WERI-Rb-1 (cell line): Measurements from ENCODE around the gene ARHGEF10L.
"Not testable (repeated sequence)": the region's sequence is repeated elsewhere in the genome, so short reads cannot be mapped to it uniquely, and the experiment has no call there.

ENCODE experiments used
- DNase-seq: peaks from one replicate; pipeline ENCODE4 v3.0.0-alpha.2; 2020
- H3K27ac ChIP-seq: fragments of 250-450 bp; sonication (Bioruptor Pico); 2 replicates; pipeline ENCODE4 v1.5.1; 2020; ENCODE audit warnings: mild to moderate bottlenecking, moderate library complexity
- H3K27me3 ChIP-seq: fragments of 250-450 bp; sonication (Bioruptor Pico); 2 replicates; pipeline ENCODE4 v1.5.1; 2021; ENCODE audit warnings: mild to moderate bottlenecking, low read depth, moderate library complexity; ENCODE audit not compliant: insufficient read depth, severe bottlenecking
- H3K36me3 ChIP-seq: fragments of 250-450 bp; sonication (Bioruptor Pico); 2 replicates; pipeline ENCODE4 v1.5.1; 2020; ENCODE audit warnings: mild to moderate bottlenecking, moderate library complexity
- H3K4me3 ChIP-seq: 2 replicates; pipeline ENCODE4 v1.5.1; 2011; ENCODE audit warnings: low read depth, mild to moderate bottlenecking, control low read depth, low read length
- H3K9me3 ChIP-seq: fragments of 250-450 bp; sonication (Bioruptor Pico); 2 replicates; pipeline ENCODE4 v1.5.1; 2021; ENCODE audit warnings: mild to moderate bottlenecking, moderate library complexity; ENCODE audit not compliant: severe bottlenecking
- TF ChIP-seq, protein P1 (sequence below): IDR thresholded peaks from 2 replicates; pipeline ENCODE4 v1.5.1; 2011; ENCODE audit warnings: low read depth, mild to moderate bottlenecking, control low read depth, inconsistent platforms, low read length

The ARHGEF10L gene

DNA sequence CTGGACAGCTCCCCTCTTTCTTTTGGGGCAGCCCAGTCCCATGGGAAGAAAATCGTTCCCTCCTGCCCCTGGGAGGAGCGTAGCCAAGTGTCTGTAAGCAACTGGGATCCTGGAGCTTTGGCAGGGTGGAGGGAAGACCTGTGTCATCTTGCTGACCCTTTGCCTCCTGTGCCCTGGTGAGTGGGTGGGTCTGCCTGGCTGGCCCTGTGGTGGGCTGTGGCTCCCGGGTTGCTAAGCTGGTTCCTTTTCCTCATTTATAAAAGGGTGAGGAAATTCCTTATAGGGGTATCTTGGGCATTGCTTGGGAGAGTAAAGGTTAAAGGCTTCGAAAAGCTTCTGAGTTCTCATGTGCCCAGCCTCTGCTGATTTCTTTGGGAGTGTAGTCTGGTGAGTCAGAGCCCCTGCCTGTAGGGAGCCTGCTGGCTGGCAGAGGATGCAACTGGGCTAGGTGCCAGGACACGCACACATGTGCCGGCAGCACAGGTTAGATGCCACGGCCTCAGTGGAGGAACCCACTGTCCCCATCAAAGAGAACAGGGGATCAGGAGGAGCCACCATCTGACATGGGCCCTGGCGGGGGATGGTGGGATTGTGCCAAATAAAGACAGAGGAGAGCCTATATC, 85.2 kb downstream of the ARHGEF10L start:
- H3K9me3 ChIP-seq: no peaks in the 10 kb centered on the region
- H3K27me3 ChIP-seq: no peaks in the 10 kb centered on the region
- H3K4me3 ChIP-seq: no peak overlapping the region
- H3K27ac ChIP-seq: no peak overlapping the region
- TF ChIP-seq, protein P1, sequence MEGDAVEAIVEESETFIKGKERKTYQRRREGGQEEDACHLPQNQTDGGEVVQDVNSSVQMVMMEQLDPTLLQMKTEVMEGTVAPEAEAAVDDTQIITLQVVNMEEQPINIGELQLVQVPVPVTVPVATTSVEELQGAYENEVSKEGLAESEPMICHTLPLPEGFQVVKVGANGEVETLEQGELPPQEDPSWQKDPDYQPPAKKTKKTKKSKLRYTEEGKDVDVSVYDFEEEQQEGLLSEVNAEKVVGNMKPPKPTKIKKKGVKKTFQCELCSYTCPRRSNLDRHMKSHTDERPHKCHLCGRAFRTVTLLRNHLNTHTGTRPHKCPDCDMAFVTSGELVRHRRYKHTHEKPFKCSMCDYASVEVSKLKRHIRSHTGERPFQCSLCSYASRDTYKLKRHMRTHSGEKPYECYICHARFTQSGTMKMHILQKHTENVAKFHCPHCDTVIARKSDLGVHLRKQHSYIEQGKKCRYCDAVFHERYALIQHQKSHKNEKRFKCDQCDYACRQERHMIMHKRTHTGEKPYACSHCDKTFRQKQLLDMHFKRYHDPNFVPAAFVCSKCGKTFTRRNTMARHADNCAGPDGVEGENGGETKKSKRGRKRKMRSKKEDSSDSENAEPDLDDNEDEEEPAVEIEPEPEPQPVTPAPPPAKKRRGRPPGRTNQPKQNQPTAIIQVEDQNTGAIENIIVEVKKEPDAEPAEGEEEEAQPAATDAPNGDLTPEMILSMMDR: no peak
- DNase-seq: no peak
- peaks cover 22% of the 10 kb centered on the region for H3K36me3 ChIP-seq

DNA sequence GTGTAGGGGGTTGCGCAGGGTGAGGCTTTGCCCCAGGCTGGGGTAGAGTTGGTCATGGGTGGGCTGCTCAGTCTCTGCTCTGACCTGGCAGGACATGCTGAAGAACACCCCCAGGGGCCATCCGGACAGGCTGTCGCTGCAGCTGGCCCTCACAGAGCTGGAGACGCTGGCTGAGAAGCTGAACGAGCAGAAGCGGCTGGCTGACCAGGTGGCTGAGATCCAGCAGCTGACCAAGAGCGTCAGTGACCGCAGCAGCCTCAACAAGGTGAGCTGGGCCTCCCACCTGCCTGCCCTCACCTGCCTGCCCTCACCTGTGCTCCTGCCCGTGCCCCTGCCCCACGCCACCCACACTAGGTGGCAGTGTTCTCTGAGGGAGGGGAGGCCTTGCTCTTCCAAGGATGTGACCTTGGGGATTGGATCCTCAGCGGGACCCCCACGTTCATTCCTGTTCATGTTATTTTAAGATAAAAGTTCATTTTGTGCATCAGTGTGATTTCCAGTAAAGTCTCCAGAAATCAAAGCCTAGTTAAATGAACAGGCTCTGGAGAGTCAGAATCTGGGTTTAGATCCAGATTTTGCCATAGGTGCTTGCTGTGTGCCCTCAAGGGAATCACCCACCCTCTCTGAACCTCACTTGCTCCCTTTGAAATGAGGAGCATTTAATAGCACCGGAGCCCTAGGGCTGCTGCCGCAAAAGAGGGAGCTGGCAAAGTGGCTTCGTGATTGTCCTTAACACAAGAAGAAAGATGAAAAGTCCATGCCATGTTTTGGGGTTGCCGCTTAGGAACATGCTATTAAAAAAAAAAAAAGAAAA, 87.9 kb downstream of the ARHGEF10L start:
- Histone ChIP-seq H3K4me3 (no peak overlapping the region), H3K36me3 (peaks cover 30% of the 10 kb centered on the region), H3K9me3 (no peaks in the 10 kb centered on the region), H3K27me3 (no peaks in the 10 kb centered on the region), H3K27ac (no peak overlapping the region)
- no peak for DNase-seq
- TF ChIP-seq, protein P1: peak; percentile 11; the same call in 1 of the 2 replicates

DNA sequence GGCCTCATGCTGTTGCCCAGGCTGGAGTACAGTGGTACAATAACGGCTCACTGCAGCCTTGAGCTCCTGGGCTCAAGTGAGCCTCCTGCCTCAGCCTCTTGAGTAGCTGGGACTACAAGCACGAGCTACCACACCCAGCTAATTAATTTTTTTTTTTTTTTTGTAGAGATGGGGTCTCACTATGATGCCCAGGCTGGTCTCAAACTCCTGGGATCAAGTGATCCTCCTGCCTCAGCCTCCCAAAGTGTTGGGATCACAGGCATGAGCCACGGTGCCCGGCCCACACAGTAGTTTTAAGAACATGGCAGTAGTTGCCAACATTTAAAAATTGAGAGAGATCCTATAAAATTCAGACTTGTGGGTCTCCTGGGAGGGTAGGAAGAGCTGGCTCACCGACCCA, 89.5 kb downstream of the ARHGEF10L start:
- H3K9me3 ChIP-seq, H3K4me3 ChIP-seq, H3K27ac ChIP-seq, H3K27me3 ChIP-seq, DNase-seq: not testable (repeated sequence)
- peaks cover 35% of the 10 kb centered on the region for H3K36me3 ChIP-seq

DNA sequence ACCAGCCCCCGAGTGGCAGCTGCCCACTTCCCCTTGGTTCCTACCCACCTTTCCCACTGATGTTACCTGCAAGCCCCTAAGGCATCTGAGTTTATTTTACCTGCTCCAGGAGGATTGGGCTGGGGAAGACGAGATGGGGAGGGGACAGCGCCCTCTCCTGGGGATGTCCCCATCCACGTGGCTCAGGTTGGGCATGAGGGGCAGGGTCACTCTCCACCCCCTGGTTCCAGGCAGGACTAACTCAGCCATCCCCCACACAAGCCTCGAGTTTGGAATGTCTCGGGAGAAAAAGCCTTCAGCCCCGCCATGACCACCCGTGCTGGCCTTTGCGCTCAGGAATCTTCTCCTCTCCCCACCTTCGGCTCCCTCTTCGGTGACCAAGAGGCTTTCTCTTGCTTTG, 90.0 kb downstream of the ARHGEF10L start:
- Histone ChIP-seq H3K9me3 (no peaks in the 10 kb centered on the region), H3K27me3 (no peaks in the 10 kb centered on the region), H3K27ac (no peak overlapping the region), H3K36me3 (peaks cover 35% of the 10 kb centered on the region), H3K4me3 (no peak overlapping the region)
- TF ChIP-seq, protein P1: peak; percentile 84
- peak; percentile 32 for DNase-seq

DNA sequence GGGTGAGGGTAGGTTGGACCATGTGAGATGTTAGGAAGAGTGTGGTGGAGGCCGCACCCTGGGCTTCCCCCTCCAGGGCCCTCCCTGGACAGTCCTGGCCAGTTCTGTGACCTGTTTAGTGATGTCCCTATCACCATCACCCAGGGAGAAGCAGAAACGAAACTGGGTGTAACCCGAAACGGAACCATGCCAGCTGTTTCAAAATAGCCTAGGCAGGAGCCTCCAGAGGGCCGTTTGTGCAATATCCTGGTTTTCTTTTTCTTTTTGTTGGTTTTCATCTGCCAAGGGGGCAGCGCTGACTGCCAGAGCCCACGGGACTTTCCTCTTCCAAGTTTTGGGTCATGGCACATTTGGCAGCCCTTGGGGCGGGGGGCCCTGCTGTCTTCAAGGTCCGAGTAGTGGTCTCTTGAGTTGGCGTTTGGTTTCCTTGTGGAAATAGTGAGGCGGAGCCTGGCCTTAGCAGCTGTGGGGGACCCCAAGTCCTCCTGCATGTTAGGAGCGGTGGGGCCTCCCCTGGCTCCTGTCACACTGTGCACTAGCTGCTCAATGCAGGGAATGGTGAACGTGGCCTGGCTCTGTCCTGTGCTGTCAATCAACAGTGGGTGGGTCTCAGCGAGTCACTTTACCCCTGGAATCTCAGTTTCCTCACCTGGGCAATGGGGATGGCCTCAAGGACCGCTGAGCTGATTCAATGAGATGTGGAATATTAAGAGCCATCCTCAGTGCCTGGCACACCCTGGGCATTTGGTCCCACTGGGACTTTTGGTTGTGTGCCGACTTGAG, 90.7 kb downstream of the ARHGEF10L start:
- peaks cover 38% of the 10 kb centered on the region for H3K36me3 ChIP-seq
- no peak overlapping the region for H3K4me3 ChIP-seq
- no peaks in the 10 kb centered on the region for H3K9me3 ChIP-seq
- no peak for DNase-seq
- no peak overlapping the region for H3K27ac ChIP-seq
- H3K27me3 ChIP-seq: no peaks in the 10 kb centered on the region
- TF ChIP-seq, protein P1: no peak

DNA sequence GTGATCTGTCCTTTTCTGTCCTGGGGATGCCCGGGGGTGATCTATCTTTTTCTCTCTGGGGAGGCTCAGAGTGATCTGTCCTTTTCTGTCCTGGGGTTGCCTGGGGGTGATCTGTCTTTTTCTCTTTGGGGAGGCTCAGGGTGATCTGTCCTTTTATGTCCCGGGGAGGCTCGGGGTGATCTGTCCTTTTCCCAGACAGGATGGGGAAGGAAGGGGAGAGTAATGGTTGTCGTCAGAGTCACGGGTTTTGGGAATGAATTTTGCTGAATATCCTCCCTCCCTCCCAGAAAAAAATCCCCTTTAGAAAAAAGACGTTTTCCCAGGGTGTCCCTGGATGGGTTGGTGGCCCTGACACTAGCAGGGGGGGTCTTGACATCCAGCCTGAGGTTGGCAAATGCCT, 91.5 kb downstream of the ARHGEF10L start:
- H3K36me3 ChIP-seq: peaks cover 43% of the 10 kb centered on the region
- H3K4me3 ChIP-seq: no peak overlapping the region
- no peaks in the 10 kb centered on the region for H3K9me3 ChIP-seq
- H3K27me3 ChIP-seq: no peaks in the 10 kb centered on the region
- H3K27ac ChIP-seq: no peak overlapping the region
- TF ChIP-seq, protein P1: no peak
- no peak for DNase-seq
